Stomach (tissue), 4 donors: ENCODE results near the gene GPR150.

ENCODE experiments used
- EP300 ChIP-seq: sonication (generic); formaldehyde crosslinking; IDR thresholded peaks from one replicate; pipeline ENCODE4 v1.6.1; 2017; ENCODE audit warnings: antibody characterized with exemption
- POLR2A ChIP-seq, 4 donors: fragments of 450-650 bp; IDR thresholded peaks; one replicate each; pipeline ENCODE4 v1.6.1; 2016; ENCODE audit warnings: antibody characterized with exemption in 4 of 4, control low read depth in 2 of 4, mild to moderate bottlenecking in 1 of 4, moderate library complexity in 1 of 4
- POLR2AphosphoS5 ChIP-seq, 3 donors: sonication (generic); formaldehyde crosslinking; IDR thresholded peaks; one replicate each; pipeline ENCODE4 v1.6.1; 2016; ENCODE audit warnings: antibody characterized with exemption in 3 of 3
- TF ChIP-seq, protein P1 (sequence below), 7 experiments: fragments of 450-650 bp in 4 of 7; fragments of 200-600 bp in 3 of 7; sonication (generic) in 3 of 7; IDR thresholded peaks; one replicate each; pipeline ENCODE4 v1.5.1; 2016 to 2019; ENCODE audit warnings: antibody characterized with exemption in 7 of 7, control low read depth in 2 of 7, mild to moderate bottlenecking in 1 of 7

DNA sequence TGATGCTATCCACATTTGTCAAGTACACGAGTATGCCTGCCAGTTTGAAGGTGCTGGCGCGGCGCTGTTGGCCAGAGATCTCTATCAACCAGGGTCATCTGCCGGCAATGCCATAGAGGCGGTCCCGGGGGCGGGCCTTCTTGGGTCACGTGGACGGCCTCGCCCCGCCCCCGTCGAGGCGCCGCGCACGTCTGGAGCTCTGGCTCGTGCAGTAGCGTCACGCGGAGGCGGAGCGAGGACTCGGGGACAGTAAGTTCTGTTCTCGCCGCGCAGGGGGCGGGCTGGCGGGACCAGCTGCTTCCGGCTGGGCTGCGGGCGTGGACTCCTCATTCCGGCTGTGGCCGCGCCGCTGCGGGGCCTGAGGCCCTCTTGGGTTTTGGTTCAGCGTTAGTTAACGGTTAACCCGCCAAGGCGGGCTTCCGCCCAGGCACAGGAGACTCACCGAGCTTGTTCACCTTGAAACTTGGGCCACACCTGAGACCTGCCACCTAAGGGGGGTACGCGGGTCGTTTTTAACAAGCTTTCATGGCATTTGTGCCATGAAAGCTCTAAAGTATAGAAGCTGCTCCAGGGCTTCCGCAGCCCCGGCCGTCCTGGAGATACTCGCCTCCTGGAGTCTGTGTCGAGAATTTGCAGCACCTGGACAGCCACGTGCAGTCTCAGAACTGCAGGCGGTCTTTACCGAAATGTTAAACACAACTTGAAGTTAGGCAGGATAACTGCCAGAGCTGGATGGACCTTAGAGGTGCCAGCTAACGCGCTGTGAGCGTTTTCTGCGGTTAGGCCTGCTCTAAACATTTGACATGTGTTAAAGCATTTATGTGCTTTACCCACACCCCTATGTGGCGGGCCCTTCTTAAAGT is 26.9 kb downstream of the GPR150 start, which contains the start of gene RFESD:
- TF ChIP-seq, protein P1, sequence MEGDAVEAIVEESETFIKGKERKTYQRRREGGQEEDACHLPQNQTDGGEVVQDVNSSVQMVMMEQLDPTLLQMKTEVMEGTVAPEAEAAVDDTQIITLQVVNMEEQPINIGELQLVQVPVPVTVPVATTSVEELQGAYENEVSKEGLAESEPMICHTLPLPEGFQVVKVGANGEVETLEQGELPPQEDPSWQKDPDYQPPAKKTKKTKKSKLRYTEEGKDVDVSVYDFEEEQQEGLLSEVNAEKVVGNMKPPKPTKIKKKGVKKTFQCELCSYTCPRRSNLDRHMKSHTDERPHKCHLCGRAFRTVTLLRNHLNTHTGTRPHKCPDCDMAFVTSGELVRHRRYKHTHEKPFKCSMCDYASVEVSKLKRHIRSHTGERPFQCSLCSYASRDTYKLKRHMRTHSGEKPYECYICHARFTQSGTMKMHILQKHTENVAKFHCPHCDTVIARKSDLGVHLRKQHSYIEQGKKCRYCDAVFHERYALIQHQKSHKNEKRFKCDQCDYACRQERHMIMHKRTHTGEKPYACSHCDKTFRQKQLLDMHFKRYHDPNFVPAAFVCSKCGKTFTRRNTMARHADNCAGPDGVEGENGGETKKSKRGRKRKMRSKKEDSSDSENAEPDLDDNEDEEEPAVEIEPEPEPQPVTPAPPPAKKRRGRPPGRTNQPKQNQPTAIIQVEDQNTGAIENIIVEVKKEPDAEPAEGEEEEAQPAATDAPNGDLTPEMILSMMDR (IDR thresholded peaks at IDR 0.05) = peak in 1 of 7 experiments; percentile 21
- TF ChIP-seq POLR2A (IDR thresholded peaks at IDR 0.05) = peak in 2 of 4 donors; percentile 89 to 92
- TF ChIP-seq POLR2AphosphoS5 (IDR thresholded peaks at IDR 0.05) = peak; percentile 97 to 100 (median 99)
- peak; percentile 99 for TF ChIP-seq EP300
